GM18498 (cell line): ENCODE results near the gene EEFSEC.

Experiments used
- ATAC-seq: cut with Tn5 transposase; IDR thresholded peaks from one replicate; pipeline ENCODE4 v1.9.1; 2021; ENCODE audit warnings: mild to moderate bottlenecking, moderate library complexity; ENCODE audit not compliant: unreplicated experiment

EEFSEC gene

GRCh38 chr3:128435058-128435457 lies 281.8 kb downstream of the EEFSEC start:
- ATAC-seq, result no peak

DNA sequence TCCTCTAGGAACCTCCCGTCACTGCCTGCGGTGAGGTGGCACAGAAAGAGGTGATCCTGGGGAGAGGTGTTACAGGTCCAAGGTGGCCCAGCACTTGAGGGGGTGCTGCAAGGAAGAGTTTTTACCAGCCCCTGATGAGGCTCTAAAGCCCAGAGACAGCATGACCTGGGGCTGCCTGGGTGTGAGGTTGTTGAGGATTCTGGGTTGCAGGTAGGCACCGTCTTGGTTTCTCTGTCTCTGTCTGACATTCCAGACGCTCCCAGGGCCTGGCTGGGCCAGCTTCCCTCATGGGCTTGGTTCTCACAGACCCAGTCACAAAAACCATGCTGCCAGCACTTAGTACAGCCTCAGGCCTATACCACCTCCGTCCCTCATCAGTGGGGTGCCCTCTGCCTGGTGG lies 282.3 kb downstream of the EEFSEC start:
- ATAC-seq, result no peak

- no peak for ATAC-seq
Measured at GRCh38 chr3:128436214-128436613, 282.9 kb downstream of the EEFSEC start.

DNA sequence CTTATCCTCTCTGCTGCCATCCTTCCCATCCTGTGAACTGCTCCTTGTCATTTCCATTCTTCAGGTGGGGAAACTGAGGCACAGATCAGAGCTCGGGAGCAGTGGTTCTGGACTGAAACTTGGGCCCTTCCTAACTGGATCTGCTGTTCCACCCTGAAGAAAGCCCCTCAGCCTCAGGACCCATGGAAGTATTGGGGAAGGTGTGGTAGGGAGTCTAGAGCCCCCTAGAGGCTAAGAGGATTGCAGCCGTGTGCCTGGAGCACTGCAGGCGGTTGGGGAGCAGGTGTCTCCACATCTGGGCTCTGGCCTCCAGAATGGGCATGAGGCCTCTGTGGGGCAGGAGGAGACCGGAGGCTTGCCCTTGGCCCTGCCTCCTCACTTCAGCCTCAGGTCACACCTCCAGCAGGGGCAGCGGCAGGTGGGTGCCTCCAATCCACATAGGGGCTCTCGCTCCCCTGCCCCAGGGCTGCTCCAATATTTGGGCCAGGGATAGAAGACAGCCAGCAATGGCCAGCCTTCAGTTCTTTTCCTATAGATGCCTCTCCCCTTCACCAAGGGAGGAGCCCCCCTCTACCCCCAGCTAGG lies 285.3 kb downstream of the EEFSEC start:
- no peak for ATAC-seq

DNA sequence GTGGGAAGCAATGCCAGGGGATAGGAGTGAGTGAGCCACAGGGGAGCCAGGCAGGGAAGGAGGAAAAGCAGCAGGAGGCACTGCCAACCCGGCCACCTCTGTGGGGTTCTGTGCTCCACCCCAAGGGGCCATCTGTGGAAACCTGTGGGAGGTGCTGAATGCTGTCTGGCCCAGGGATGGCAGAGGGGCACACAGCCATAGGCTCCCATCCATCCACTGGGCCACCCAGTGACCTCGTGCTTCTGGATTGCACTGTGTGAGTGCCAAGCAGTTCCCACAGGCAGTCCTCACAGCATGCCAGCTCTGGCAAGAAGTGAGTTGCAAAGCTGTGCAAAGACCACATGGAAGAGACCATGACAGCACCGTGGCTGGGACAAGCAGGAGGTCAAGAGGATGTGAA lies 285.9 kb downstream of the EEFSEC start:
- ATAC-seq, result no peak

DNA sequence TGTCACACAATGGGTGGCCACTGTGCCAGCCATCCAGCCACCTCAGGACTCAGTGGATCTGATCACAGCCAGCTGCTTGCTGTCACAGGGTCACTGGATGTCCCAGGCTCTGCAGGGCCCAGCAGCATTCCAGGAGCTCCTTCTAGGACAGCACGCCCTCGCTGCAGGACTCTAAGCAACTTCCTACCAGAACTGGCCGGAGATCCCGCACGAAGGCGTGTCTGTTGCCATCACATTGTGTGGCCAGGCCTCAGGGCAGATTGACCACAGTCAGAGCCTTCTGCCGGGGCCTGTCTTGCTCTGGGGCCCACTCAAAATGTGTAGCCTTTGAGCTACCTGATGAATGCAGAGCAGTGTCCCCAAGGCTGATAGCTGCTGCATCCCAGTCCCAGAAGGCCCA lies 288.8 kb downstream of the EEFSEC start:
- ATAC-seq, result no peak

GRCh38 chr3:128442949-128443348 lies 289.7 kb downstream of the EEFSEC start:
- ATAC-seq, result no peak

DNA sequence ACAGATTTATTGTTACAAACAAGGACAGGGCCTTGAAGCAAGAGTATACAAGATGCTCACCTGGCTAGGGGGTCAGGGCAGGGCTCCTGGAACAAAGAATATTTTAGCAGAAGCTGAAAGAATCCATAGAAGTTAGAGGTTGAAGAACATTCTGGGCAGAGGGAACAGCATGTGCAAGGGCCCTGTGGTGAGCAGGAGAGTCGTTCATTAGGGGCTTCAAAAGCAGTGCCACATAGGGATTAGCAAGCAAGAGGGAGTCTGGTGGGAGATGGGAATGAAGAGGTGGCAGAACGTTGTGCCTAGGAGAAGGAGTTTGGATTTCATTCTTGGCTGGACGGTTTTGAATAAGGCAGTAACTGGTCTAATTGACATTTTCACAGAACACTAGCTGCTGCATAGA lies 290.5 kb downstream of the EEFSEC start:
- ATAC-seq, result no peak

DNA sequence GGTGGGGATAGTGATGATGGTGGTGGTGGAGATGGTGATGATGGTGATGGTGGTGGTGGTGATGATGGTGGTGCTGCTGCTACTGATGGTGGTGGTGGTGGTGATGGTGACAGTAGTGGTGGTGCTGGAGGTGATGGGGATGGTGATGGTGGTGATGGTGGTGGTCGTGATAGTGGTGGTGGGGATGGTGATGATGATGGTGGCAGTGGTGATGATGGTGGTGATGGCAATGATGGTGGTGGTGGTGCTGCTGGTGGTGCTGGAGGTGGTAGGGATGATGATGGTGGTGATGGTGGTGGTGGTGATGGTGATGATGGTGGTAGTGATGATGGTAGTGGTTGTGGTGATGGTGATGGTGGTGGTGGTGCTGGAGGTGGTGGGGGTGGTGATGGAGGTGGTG lies 292.1 kb downstream of the EEFSEC start:
- no peak for ATAC-seq

DNA sequence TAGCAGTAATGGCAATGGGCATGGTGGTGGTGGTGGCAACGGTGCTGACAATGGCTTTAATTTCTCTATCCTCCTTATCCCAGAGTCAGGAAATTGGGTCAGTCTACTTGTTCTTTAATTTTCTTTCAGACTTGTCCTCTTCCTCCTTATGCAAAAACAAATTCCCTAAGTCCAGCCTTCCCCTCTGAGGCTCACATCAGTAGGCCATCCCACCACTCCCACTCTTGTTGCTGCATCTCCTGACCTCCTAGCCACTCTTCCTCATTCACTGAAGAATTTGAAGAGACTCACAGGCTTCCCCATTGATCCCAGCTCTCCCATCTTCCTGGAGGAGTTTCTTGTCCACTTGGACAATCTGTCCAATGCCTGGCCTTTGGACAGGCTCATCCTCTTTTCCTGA lies 293.5 kb downstream of the EEFSEC start:
- ATAC-seq, result no peak

GRCh38 chr3:128447561-128448013 lies 294.3 kb downstream of the EEFSEC start:
- no peak for ATAC-seq

DNA sequence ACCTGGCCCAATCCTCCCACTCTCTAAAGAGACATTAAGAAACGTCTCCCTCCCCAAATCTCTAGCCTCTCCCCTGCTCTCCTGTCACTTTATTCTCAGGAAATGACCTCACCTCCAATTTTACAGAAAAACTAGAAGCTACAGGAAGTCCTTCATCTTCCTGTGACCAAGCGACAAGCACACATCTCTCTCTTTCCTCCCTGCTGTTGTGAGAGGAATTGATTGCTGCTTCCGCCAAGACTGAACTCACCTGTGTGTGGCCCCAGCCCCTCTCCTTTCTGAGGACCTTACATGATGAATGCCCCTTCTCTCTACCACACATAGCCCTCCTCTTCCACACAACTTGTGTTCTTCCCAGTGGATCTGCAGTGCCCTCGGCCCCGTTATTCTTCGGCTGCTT lies 295.2 kb downstream of the EEFSEC start:
- ATAC-seq, result no peak

DNA sequence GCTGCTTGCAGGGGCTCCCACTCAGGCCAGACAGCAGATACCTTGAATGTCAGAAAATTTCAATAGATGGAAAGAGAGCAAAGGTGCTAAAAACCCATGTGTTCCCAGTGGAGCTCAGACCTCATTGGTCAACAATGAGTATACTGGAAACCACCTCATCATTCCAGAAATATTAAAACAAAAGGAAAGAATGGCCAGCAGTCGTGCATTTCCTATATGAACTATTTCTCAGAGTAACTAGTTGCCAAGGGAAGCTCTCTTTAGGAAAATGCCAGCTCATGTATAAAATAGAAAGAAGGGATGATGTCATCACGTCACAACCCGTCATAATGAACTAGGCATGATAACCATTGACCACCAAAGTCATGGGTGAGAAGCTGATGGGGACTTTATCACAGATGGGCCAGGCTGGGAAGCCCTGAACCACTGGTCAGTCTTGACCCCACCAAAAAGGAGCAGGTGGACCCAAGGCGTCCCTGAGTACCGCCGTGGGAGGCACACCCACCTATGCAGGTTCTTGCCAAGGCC lies 295.9 kb downstream of the EEFSEC start:
- no peak for ATAC-seq

- no peak for ATAC-seq
Measured at GRCh38 chr3:128452120-128452519, 298.8 kb downstream of the EEFSEC start.

- ATAC-seq, result no peak
Measured at GRCh38 chr3:128452678-128453275, 299.5 kb downstream of the EEFSEC start.

- ATAC-seq, result no peak
Measured at GRCh38 chr3:128453501-128454309, 300.4 kb downstream of the EEFSEC start.

DNA sequence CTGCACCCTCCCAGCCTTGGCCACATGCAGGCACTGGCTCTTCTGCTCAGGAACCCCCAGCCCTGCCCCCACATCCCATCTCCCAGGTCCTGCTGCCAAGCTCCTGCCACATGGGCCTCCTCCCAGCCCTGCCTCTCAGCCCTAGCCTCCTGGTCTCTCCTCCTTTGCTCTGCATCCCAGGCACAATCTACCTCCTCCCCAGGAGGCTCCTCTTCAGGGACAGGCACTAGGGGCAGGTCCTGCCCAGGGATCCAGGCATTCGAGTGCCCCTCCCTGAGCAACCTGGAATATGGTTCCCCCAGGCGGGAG lies 301.0 kb downstream of the EEFSEC start:
- ATAC-seq, result no peak

GRCh38 chr3:128455116-128455515 lies 301.8 kb downstream of the EEFSEC start:
- ATAC-seq, result no peak

GRCh38 chr3:128455786-128456748 lies 302.8 kb downstream of the EEFSEC start:
- no peak for ATAC-seq

- ATAC-seq, result no peak
Measured at GRCh38 chr3:128456776-128457715, 303.8 kb downstream of the EEFSEC start.
